ENCODE data around the gene ARHGAP10.

ARHGAP10 gene

DNA sequence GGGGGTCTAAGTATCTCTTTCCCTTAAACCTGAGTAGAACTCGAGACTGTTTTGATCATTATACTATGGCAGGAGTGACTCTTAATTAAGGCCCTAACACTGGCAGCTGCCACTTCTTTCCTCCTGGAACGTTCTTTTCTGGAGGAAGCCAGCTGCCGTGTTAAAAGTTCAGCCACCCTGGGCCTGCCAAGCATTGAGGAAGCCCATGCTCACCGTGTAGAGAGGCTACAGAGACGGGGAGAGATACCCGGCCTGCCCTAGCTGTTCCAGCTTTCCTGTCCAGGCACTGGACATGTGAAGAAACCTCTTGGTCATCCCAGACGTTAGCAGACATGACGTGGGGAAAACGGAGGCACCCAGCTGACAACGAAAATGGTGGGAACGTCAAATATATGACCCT is 274.1 kb downstream of the ARHGAP10 start:
- H3K27me3 ChIP-seq (replicated peaks; ENCODE audit: control insufficient read depth, insufficient read depth, low read length), result no peaks in the 10 kb centered on the region
- no peak overlapping the region for H3K4me3 ChIP-seq (replicated peaks; ENCODE audit: low read depth, low read length)
- TF ChIP-seq, protein P1, sequence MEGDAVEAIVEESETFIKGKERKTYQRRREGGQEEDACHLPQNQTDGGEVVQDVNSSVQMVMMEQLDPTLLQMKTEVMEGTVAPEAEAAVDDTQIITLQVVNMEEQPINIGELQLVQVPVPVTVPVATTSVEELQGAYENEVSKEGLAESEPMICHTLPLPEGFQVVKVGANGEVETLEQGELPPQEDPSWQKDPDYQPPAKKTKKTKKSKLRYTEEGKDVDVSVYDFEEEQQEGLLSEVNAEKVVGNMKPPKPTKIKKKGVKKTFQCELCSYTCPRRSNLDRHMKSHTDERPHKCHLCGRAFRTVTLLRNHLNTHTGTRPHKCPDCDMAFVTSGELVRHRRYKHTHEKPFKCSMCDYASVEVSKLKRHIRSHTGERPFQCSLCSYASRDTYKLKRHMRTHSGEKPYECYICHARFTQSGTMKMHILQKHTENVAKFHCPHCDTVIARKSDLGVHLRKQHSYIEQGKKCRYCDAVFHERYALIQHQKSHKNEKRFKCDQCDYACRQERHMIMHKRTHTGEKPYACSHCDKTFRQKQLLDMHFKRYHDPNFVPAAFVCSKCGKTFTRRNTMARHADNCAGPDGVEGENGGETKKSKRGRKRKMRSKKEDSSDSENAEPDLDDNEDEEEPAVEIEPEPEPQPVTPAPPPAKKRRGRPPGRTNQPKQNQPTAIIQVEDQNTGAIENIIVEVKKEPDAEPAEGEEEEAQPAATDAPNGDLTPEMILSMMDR (IDR thresholded peaks at IDR 0.05; ENCODE audit: insufficient read depth, low read length, poor library complexity, severe bottlenecking), result no peak
- H3K36me3 ChIP-seq (ENCODE audit: control insufficient read depth, insufficient read depth, low read length), result no peaks in the 10 kb centered on the region; the same call in 1 of the 2 replicates
- DNase-seq (ENCODE audit: extremely low read depth, insufficient read length), result no peak

GRCh38 chr4:148007314-148007760 is 275.4 kb downstream of the ARHGAP10 start:
- no peaks in the 10 kb centered on the region for H3K27me3 ChIP-seq (replicated peaks; ENCODE audit: control insufficient read depth, insufficient read depth, low read length)
- no peak overlapping the region for H3K4me3 ChIP-seq (replicated peaks; ENCODE audit: low read depth, low read length)
- TF ChIP-seq, protein P1 (IDR thresholded peaks at IDR 0.05; ENCODE audit: insufficient read depth, low read length, poor library complexity, severe bottlenecking), result no peak
- no peaks in the 10 kb centered on the region; the same call in 1 of the 2 replicates for H3K36me3 ChIP-seq (ENCODE audit: control insufficient read depth, insufficient read depth, low read length)
- no peak for DNase-seq (ENCODE audit: extremely low read depth, insufficient read length)

- TF ChIP-seq, protein P1 (IDR thresholded peaks at IDR 0.05; ENCODE audit: insufficient read depth, low read length, poor library complexity, severe bottlenecking), result no peak
- Histone ChIP-seq H3K27me3 (replicated peaks; ENCODE audit: control insufficient read depth, insufficient read depth, low read length) (no peaks in the 10 kb centered on the region), H3K36me3 (ENCODE audit: control insufficient read depth, insufficient read depth, low read length) (no peaks in the 10 kb centered on the region; the same call in 1 of the 2 replicates), H3K4me3 (replicated peaks; ENCODE audit: low read depth, low read length) (no peak overlapping the region)
- DNase-seq (ENCODE audit: extremely low read depth, insufficient read length), result no peak
Measured at GRCh38 chr4:148007792-148008191, 275.9 kb downstream of the ARHGAP10 start.

DNA sequence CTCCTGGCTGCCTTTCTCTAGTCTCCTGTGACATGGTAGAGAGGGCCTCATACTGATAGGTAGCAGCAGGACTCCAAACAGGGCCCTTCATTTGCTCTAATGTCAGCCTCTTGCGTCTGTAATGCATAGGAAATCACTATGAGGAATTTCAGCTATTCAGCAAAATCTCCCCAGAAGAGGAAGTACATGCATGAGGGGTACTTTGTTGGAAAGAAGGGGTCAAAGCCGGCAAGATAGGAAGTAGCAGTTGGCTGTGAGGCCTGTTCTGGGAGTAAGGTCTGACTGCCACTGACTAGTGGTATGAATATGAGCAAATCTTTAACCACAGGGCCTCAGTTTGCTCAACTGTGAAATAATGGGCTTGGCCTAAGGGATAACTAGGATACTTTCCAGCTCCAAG is 283.2 kb downstream of the ARHGAP10 start:
- no peak for DNase-seq (ENCODE audit: extremely low read depth, insufficient read length)
- Histone ChIP-seq H3K36me3 (ENCODE audit: control insufficient read depth, insufficient read depth, low read length) (no peaks in the 10 kb centered on the region), H3K4me3 (replicated peaks; ENCODE audit: low read depth, low read length) (no peak overlapping the region), H3K27me3 (replicated peaks; ENCODE audit: control insufficient read depth, insufficient read depth, low read length) (no peaks in the 10 kb centered on the region)
- TF ChIP-seq, protein P1 (IDR thresholded peaks at IDR 0.05; ENCODE audit: insufficient read depth, low read length, poor library complexity, severe bottlenecking), result no peak

GRCh38 chr4:148015468-148015867 is 283.6 kb downstream of the ARHGAP10 start:
- H3K4me3 ChIP-seq (replicated peaks; ENCODE audit: low read depth, low read length), result no peak overlapping the region
- TF ChIP-seq, protein P1 (IDR thresholded peaks at IDR 0.05; ENCODE audit: insufficient read depth, low read length, poor library complexity, severe bottlenecking), result no peak
- no peaks in the 10 kb centered on the region for H3K36me3 ChIP-seq (ENCODE audit: control insufficient read depth, insufficient read depth, low read length)
- DNase-seq (ENCODE audit: extremely low read depth, insufficient read length), result no peak
- H3K27me3 ChIP-seq (replicated peaks; ENCODE audit: control insufficient read depth, insufficient read depth, low read length), result no peaks in the 10 kb centered on the region

DNA sequence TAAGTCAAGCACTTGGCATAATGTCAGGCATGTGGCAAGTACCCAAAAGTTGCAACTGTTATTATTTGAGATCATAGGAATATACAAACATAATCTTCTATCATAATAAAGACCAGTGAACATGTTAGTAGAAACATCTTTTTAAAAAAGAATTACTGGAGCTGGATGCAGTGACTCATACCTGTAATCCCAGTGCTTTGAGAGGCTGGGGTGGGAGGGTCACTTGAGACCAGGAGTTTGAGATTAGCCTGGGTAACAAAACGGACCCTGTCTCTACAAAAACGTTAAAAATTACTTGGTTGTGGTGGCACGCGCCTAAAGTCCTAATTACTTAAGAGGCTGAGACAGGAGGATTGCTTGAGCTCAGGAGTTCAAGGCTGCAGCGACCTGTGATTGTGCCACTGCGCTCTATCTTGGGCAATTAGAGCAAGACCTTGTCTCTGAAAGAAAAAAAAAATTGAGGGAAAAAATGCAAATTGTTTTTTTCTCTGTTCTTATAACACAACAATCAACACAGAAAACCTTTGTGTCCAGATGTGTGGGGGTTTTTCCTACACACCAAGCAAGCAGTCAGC is 284.3 kb downstream of the ARHGAP10 start:
- TF ChIP-seq, protein P1 (IDR thresholded peaks at IDR 0.05; ENCODE audit: insufficient read depth, low read length, poor library complexity, severe bottlenecking), result no peak
- no peak for DNase-seq (ENCODE audit: extremely low read depth, insufficient read length)
- no peaks in the 10 kb centered on the region for H3K27me3 ChIP-seq (replicated peaks; ENCODE audit: control insufficient read depth, insufficient read depth, low read length)
- H3K4me3 ChIP-seq (replicated peaks; ENCODE audit: low read depth, low read length), result no peak overlapping the region
- no peaks in the 10 kb centered on the region for H3K36me3 ChIP-seq (ENCODE audit: control insufficient read depth, insufficient read depth, low read length)
